Activated CD4-positive, alpha-beta T cell treated with anti-CD3 and anti-CD28 coated beads for 1 hour (primary cell): ENCODE measurements around the gene RPTOR.

Experiments used
- DNase-seq: peaks from one replicate; pipeline ENCODE4 v3.0.0-alpha.2; 2020

The RPTOR gene

GRCh38 chr17:80923211-80924110 is 378.8 kb downstream of the RPTOR start:
- DNase-seq = no peak

GRCh38 chr17:80924111-80924806 is 379.6 kb downstream of the RPTOR start:
- DNase-seq = no peak

GRCh38 chr17:80924807-80925610 is 380.4 kb downstream of the RPTOR start:
- DNase-seq = no peak

- DNase-seq = no peak
Measured at GRCh38 chr17:80925688-80926335, 381.2 kb downstream of the RPTOR start.

GRCh38 chr17:80926591-80927250 is 382.1 kb downstream of the RPTOR start:
- DNase-seq = no peak

- no peak for DNase-seq
Measured at GRCh38 chr17:80927791-80928216, 383.2 kb downstream of the RPTOR start.

GRCh38 chr17:80929449-80929848 is 384.8 kb downstream of the RPTOR start:
- no peak for DNase-seq

GRCh38 chr17:80930335-80931279 is 386.0 kb downstream of the RPTOR start:
- DNase-seq = no peak

GRCh38 chr17:80931421-80932265 is 387.0 kb downstream of the RPTOR start:
- DNase-seq = no peak

- no peak for DNase-seq
Measured at GRCh38 chr17:80935526-80935925, 390.9 kb downstream of the RPTOR start.

GRCh38 chr17:80936218-80936617 is 391.6 kb downstream of the RPTOR start:
- no peak for DNase-seq

GRCh38 chr17:80936723-80937122 is 392.1 kb downstream of the RPTOR start:
- no peak for DNase-seq

- DNase-seq = no peak
Measured at GRCh38 chr17:80937462-80938381, 393.1 kb downstream of the RPTOR start.

- no peak for DNase-seq
Measured at GRCh38 chr17:80938556-80938955, 393.9 kb downstream of the RPTOR start.

GRCh38 chr17:80939151-80940145 is 394.8 kb downstream of the RPTOR start:
- no peak for DNase-seq

GRCh38 chr17:80940171-80941123 is 395.8 kb downstream of the RPTOR start:
- no peak for DNase-seq
